Breast epithelium (tissue), 3 donors: Measurements from ENCODE around the gene MAP3K3.

ENCODE experiments used
- CTCF ChIP-seq, 3 donors: fragments of 450-650 bp; IDR thresholded peaks; one replicate each; pipeline ENCODE4 v1.5.1; 2016 to 2017; ENCODE audit warnings: antibody characterized with exemption in 3 of 3, mild to moderate bottlenecking in 3 of 3, moderate library complexity in 3 of 3
- POLR2A ChIP-seq: fragments of 450-650 bp; IDR thresholded peaks from one replicate; pipeline ENCODE4 v1.6.1; 2016; ENCODE audit warnings: antibody characterized with exemption, mild to moderate bottlenecking, moderate library complexity

DNA sequence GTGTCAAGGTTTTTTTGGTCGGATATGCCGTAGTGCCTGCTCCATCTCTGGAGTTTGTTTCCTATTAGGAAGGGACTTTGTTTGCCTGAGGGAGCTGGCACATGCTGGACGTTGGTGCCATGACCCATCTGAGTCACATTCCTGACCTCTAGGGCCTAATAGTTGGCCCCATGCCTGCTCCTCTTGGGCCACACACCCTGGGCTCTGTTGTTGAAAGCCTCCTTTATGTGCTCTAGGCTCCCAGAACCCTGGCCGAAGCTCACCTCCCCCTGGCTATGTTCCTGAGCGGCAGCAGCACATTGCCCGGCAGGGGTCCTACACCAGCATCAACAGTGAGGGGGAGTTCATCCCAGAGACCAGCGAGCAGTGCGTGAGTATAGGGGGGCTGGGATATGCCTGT is 59.3 kb downstream of the MAP3K3 start:
- TF ChIP-seq CTCF (IDR thresholded peaks at IDR 0.05): no peak
- TF ChIP-seq POLR2A: no peak
